ENCODE measurements around the gene NAAA. TPM values are rescaled to one million over a fixed set of nuclear protein-coding genes. Genes with fewer than 3 reads are reported as not detected.
"Not testable (repeated sequence)": the region's sequence is repeated elsewhere in the genome, so short reads cannot be mapped to it uniquely, and the experiment has no call there.

The NAAA gene
- total RNA-seq, 1 donor from 2014 or later: 28.0 TPM

DNA sequence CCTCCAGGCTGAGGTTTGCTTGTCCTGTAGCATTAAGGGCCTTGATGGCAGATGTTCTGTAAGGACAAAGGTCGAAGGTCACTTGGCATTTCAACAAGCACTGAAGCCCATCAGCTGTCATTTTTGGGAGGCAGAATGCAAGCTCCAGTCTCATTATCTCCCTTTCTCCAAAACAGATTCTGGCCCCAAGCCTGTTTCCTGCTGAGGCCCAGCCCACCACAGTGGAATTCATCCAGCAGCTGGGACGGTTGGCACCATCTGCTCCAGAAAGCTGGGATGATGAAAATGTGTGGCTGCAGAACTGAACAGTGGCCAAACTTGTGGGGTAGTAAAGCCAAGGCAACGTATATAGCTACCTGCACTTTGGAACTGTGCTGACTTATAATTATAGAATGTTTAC is 20.9 kb downstream of the NAAA start:
- no peak for DNase-seq (ENCODE audit: low spot score)

DNA sequence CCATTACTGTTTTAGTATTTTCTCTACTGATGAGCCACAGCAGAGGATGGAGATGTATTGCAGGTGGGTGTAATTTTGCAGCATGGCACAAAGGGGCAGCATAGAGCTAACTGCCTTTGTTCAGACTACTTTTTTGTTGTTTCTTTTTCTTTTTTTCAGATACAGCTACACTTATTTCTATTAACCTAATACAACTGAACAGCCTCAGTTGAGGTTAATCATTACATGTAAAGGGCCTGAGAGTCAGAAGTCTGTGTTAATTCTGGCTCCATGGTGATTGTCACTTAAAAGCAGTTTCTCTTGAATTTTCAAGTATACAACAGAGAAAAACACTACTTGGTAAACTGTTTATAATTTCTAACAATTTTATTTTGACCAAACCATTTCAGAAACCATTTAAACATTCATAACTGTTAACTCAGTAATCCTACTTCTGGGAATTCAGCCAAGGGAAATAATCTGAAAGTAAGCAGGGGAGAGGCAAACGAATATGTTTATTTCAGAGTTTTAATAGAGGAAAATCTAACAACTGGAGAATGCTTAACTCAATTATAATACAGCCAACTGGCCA is 24.6 kb downstream of the NAAA start:
- DNase-seq (ENCODE audit: low spot score): no peak

DNA sequence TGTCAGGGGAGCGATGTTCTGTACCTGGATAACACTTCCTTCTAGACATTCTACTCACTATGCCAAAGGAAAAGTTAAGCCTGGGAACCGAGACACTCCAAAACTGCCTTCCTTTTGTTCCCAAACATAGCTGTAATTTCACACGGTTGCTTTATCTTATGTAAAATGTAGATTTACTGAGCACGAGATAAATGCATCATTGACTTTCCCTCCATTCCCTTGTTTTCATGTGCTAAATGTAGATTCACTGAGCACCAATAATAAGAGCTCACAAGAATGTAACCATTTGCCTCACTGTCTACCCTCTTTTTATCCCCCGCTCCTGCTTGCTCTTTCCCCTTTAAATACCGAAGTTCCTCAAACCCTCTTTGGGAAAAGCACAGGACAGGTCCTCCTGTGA is 27.8 kb downstream of the NAAA start:
- DNase-seq (ENCODE audit: low spot score): no peak

DNA sequence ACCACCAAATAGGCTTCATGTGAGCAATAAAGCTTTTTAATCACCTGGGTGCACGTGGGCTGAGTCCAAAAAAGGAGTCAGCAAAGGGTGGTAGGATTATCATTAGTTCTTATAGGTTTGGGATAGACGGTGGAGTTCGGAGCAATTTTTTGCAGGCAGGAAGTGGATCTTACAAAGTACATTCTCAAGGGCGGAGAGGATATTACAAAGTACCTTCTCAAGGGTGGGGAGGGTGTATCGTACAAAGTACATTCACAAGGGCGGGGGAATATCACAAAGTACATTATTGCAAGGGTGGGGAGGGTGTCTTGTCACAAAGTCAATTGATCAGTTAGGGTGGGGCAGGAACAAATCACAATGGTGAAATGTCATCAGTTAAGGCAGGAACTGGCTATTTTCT is 30.0 kb downstream of the NAAA start:
- not testable (repeated sequence) for DNase-seq (ENCODE audit: low spot score)

DNA sequence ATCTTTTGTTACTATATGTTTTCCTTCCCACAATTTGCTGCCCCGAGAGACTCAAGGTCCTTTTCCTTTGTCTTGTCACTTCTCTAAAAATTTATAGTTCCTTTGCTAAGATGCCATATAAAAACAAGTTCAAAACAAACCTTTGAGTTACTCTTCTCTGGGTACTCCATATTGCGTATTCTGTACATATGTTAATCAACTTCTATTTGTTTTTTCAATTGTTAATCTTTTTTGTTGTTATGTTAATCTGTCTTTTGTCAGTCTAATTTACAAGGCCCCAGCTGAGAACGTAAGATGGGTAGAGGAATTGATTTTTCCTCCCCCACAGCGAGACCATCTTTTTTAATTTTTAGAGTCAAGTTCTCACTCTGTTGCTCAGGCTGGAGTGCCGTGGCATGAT is 31.4 kb downstream of the NAAA start:
- DNase-seq (ENCODE audit: low spot score): no peak

DNA sequence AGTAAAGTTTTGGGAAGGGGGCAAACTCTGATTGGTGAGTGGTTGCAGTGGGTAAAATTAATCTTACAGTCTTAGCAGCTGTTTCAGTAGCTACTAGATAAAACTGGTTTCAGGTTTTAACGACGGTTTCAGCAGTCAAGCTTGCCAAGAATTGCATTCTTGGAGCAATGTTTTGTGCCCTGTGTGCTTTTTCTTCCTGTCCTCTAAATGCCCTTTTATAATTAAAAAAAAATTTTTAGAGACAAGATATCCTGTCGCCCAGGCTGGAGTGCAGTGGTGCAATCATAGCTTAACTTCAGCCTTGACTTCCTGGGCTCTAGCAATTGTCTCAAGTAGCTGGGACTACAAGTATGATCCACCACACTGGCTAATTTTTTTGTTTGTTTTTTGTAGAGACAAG is 32.3 kb downstream of the NAAA start:
- DNase-seq (ENCODE audit: low spot score): no peak

DNA sequence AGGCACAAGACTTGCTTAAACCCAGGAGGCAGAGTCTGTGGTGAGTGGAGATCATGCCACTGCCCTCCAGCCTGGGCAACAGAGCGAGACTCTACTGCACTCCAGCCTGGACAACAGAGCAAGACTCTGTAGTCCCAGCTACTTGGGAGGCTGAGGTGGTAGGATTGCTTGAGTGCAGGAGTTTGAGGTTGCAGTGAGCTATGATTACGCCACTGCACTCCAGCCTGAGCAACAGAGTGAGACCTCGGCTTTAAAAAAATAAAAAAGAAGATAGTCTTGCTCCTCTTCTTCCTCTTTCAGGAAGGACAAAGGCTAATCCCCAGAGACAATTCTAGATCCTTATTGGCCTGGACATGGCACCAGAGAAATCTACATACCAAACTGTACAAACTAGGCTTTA is 32.8 kb downstream of the NAAA start:
- no peak for DNase-seq (ENCODE audit: low spot score)

DNA sequence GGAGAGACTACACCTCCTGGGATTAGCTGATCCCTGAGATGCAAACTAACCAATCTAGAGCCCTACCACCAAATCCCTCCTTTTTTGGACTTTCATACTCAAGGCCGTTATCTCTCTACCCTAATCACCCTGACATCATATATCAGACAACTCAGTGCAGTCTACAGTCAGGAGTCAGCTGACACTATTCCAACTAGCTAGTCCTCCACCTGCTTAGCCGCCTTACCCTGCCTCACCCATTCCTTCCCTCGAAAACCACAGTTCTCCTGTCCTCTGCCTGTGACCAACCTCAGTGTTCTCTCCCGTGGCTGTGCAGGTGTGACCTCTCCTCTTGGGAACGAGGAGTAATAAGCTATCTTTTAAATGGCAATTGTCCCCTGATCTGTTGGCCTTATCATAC is 36.7 kb downstream of the NAAA start:
- no peak for DNase-seq (ENCODE audit: low spot score)

DNA sequence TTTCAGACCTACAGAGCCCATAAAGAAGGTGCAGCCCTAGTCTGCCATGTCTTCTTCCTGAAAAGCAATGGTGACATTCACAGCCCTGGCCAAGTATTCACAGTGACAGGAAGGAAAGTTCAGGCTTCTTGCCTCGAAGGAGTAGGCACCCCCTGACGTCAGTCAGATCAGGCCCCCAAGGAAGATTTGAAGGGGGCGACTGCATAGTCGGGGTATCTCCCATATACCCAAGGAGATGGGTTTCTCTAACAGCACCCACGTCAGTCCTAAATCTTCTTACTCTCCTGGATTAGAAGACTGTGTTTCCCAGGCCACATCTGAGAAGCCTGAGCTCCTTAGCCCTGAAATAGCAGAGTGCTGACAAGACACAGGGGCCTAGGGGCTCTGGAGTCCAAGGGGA is 38.5 kb downstream of the NAAA start, which contains the start of gene PPEF2:
Gene PPEF2 (minus strand): TSS at position 101 of the 400 bp plus-strand sequence. CDS start 6,127 bp downstream, outside the sequence.
- DNase-seq (ENCODE audit: low spot score): no peak

DNA sequence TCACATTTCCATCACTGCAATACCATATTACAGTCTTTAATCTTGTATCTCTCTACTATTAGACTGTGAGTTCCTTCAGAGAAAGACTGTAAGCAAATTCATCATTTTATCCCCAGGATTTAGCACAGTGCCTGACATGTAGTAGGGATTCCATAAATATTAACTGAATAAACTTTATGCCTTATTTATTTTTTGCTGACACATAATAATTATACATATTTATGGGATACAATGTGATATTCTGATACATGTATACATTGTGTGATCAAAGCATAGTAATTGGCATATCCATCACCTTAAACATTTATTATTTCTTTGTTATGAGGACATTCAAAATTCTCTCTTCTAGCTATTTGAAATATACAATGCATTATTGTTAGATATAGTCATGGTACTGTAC is 42.3 kb downstream of the NAAA start:
- no peak for DNase-seq (ENCODE audit: low spot score)

DNA sequence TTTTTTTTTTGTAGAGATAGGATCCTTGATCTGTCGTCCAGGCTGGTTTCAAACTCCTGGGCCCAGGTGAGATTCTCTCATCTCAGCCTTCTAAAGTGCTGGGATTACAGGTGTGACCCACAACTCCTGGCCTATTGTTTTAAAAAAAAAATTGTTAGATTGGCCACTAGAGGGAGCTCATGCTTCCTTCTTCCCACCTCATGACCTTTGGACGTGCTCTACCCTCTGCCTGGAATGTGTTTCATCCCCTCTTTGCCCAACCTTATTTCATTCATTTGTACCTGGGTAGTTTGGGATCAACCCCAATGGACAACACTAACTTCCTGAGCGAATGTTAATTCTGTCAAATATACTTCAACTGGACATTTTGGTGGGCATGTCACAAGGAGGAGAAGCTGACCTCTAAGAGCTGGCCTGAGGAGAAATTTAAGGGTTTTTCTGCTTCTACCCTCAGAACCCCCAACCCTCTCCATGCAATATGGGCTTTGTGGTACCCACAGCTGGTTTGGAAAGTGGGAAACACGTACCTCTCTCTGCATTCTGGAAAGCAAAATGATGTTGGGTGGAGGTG is 45.0 kb downstream of the NAAA start:
- DNase-seq (ENCODE audit: low spot score): no peak

DNA sequence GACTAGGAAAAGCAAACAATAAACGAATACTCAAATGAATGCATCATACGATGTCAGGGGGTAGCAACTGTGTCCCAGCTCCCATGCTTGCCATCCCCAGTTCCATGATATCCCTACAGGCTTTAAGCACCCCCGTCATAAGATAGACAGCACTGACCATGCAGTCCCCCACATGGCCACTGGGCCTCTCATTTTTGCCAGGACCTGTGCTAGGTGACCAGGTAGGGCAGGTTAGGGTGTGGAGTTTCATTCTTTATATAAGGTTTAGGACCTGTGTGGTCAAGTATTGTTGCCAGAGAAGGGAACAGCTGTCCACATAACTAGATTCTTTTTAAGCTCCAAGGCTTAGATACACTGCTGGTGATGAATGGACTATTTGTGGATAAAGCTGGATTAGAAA is 48.3 kb downstream of the NAAA start:
- no peak for DNase-seq (ENCODE audit: low spot score)

DNA sequence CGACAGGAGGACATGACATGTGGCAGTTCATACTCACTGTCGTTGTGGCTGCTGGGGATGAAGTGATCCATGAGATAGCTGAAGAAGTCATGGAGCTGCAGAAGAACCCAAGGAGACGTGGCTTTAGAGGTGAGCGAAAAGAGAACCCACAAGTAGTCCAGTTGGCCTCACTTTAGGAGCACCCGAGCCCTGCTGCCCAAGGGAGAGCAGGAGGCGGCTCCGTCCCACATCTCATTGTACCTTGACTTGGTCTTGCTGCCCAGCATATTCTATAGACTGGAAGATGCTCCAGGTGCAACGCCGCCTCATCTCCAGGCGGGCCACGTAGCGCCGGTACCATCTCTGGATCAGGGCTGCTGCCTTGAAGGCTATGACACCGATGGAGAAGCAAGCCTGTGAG is 49.2 kb downstream of the NAAA start:
- DNase-seq (ENCODE audit: low spot score): no peak

DNA sequence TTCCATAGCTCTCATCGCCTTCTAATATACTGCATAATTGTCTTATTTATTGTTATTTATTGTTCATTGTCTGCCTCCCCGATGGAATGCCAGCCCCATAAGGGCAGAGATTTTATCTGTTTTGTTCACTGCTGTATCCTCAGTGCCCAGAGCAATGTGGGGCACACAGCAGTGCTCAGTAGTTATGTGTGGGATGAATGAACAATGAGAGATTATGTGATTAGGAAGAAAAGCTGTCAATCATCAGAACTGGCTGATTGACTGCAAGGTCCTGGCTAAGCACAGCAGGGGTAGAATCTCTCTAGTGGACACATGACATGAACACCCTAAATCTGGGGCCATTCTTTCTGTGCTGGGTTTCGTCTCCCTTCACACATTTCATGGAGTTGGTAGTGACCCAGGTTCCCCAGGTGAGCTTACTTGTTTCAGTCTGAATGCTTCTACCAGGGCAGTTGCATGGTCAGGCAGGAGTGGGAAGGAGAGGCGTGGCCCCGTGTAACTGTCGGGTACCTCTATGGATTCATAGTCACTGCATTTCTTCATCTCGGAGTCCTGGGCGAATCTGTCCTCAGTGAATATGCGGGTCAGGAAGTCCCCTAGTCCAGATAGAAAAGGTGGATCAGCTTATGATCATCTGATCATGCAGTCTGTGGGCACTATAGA is 51.1 kb downstream of the NAAA start:
- no peak for DNase-seq (ENCODE audit: low spot score)

DNA sequence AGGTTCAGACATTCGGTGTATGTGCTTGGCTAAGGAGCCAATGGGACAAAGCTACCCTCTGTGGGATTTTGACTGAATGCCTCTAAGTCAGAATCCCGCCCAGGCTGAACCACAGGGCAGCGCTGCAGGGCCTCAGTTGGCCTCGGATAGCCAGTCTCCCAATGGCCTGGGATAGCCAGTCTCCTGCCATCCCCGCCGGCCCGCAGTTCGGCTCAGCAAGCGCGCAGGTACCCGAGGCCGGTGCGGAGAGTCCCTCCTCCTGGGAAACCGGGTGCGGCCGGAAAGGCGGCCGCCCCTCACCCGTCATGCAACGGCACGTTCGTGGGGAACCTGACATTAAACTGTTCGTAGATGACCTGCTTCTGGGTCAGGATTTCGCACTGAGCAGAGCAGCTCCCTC is 54.7 kb downstream of the NAAA start:
- no peak for DNase-seq (ENCODE audit: low spot score)

DNA sequence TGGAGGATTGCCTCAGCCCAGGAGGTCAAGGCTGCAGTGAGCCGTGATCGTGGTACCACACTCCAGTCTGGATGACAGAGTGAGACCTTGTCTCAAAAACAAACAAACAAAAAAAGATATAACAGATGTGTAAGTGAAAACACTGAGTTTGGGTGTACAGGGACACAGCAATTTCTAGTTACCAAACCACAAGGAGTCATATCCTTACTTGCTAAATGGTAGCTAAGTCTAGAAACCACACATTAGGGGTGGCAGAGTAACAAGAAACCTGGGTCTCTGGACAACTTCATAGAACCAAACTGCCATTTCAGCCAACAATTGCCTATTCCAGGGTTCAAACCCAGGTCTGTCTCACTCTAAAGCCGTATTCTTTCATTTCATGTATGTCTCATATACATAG is 59.3 kb downstream of the NAAA start:
- no peak for DNase-seq (ENCODE audit: low spot score)

DNA sequence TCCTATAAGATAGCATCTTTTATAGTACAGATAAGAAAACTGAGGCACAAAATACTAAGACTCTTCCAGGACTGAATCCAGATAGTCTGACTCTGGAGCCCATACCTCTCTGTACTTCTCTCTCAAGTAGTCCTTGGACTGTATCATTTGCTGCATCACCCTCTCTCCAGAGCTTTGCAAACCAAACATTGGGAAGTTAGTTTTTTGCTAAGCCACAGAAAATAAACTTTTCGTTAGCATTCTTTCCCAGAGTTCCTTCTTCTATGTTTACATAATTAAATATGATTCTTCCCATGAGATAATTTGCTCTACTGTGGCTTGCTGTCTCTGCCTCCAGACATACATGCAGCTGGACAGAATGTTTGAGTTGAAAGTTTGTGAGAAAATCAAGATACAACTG is 60.5 kb downstream of the NAAA start:
- DNase-seq (ENCODE audit: low spot score): no peak

DNA sequence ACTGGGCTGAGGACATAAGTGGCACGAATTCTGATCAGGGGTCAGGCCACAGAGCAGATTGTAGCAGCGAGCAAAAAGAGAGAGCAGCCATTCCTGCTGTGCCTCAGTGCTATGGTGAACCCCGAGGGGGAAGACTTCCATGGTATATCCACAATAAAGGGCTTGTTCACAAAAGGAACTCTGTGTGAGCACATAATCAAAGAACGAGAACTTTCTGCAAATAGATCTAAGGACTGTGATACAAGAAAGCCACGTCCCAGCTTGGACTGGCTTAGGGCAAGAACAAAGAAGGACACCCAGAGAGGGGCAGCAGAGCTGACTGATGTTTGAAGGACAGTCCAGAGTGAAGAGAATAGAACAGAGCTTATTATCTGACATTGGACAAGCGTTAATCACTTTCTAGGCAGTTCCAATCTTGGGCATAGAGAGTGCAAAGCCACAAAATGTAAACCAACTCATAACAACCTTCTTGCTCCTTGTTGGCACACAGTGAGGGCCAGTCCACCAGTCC is 62.5 kb downstream of the NAAA start:
- DNase-seq (ENCODE audit: low spot score): no peak

DNA sequence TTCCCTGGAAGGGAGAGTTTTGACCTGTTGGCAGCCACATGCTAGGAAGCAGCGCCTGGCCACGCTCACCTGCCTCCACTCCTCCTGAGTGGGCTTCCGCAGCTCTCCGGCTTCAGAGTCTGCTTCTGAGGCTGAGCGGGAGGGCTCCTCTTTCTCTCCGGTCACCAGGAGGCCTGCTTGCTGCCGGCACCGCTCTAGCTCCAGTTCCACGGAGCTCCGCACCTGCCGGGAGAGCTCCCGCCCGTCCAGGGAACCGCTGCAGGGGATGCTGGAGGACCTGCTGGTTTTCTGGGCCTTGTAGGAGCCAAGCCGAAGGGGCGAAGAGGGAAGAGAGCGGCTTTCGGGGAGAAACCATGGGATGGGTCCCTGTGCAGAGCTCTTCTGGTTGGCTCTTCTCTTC is 64.6 kb downstream of the NAAA start:
- no peak for DNase-seq (ENCODE audit: low spot score)

DNA sequence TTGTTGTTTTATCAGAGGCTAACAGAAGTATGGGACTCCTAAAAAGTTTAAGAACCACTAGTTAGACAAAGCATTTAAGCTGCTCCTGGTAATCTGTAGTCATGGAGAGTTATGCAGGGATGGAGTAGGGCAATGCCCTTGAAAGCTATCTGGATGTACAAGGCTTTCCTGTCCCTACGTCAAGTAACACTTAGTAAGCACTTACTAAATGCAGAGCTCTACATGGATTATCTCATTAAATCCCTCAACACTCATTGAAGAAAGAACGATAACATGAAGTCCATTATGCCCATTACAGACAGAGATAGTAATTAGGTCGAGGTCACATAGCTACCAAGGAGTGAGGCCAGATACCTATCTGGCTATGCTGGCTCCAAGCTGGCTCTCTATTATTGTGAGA is 71.7 kb downstream of the NAAA start:
- DNase-seq (ENCODE audit: low spot score): no peak

DNA sequence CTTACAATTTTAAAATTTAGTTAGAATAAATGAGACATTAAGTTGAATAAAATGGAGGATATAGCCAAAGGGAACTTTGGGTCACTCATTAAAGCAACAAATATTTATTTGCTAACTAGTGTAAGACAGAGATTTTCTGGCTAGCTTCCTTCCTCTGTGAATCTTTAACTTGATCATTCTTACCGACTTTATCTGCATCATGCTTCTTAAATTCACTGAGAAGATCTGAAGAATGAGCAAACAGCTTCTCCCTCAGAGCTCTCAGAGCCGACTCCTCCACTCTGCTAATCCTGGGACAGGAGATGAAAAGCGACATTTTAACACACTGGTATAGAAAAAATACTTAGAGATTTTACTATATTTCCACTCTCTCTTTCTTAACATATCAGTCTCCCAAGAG is 73.7 kb downstream of the NAAA start:
- no peak for DNase-seq (ENCODE audit: low spot score)
